Gastroesophageal sphincter (tissue), 4 donors: ENCODE results near the gene RND3. TPM values are rescaled to one million over a fixed set of nuclear protein-coding genes. Genes with fewer than 3 reads are reported as not detected.

ENCODE experiments used
- ATAC-seq: fragments of 150-250 bp; one replicate; pipeline ENCODE4 v1.9.1; 2016; ENCODE audit warnings: mild to moderate bottlenecking, moderate library complexity
- H3K27ac ChIP-seq, 4 donors: fragments of 200-600 bp; sonication (generic) in 3 of 4; 1 replicate in 3 of 4; 2 replicates in 1 of 4; pipeline ENCODE4 v1.5.1; 2016 to 2019
- H3K27me3 ChIP-seq: fragments of 200-600 bp; sonication (generic); one replicate; pipeline ENCODE4 v1.5.1; 2019
- H3K36me3 ChIP-seq, 2 donors: fragments of 200-600 bp; sonication (generic); one replicate each; pipeline ENCODE4 v1.5.1; 2019; ENCODE audit warnings: control low read depth in 1 of 2
- H3K4me1 ChIP-seq, 3 donors: fragments of 200-600 bp; sonication (generic); 1 replicate in 2 of 3; 2 replicates in 1 of 3; pipeline ENCODE4 v1.5.1; 2016 to 2019; ENCODE audit warnings: control low read depth in 2 of 3
- H3K4me3 ChIP-seq, 2 donors: fragments of 200-600 bp; sonication (generic); one replicate each; pipeline ENCODE4 v1.5.1; 2019; ENCODE audit warnings: mild to moderate bottlenecking in 1 of 2, moderate library complexity in 1 of 2
- H3K9me3 ChIP-seq, 3 donors: fragments of 200-600 bp; sonication (generic); one replicate each; pipeline ENCODE4 v1.5.1; 2017 to 2019; ENCODE audit warnings: control low read depth in 2 of 3
- CTCF ChIP-seq, 4 experiments: fragments of 200-600 bp in 2 of 4; fragments of 450-650 bp in 2 of 4; sonication (generic) in 1 of 4; IDR thresholded peaks; one replicate each; pipeline ENCODE4 v1.5.1; 2017 to 2019; ENCODE audit warnings: antibody characterized with exemption in 4 of 4, mild to moderate bottlenecking in 2 of 4, moderate library complexity in 2 of 4
- EP300 ChIP-seq: sonication (generic); formaldehyde crosslinking; IDR thresholded peaks from one replicate; pipeline ENCODE4 v1.6.1; 2017; ENCODE audit warnings: antibody characterized with exemption, mild to moderate bottlenecking
- POLR2A ChIP-seq, 2 donors: fragments of 450-650 bp; IDR thresholded peaks; one replicate each; pipeline ENCODE4 v1.6.1; 2017; ENCODE audit warnings: antibody characterized with exemption in 2 of 2, mild to moderate bottlenecking in 2 of 2, moderate library complexity in 1 of 2
- POLR2AphosphoS5 ChIP-seq: sonication (generic); formaldehyde crosslinking; IDR thresholded peaks from one replicate; pipeline ENCODE4 v1.6.1; 2017; ENCODE audit warnings: antibody characterized with exemption
- WGBS, 2 donors: methylation state at CpG; one replicate each; pipeline ENCODE4 v1.1.5; 2018; ENCODE audit warnings: low coverage in 1 of 2; 5-methylcytosine and 5-hydroxymethylcytosine counted together
- total RNA-seq, 4 donors: library from RNA; depleted of rRNA; stranded (reverse); fragments of >200 nt; gene quantifications; one replicate each; pipeline ENCODE4 v1.1.0, GENCODE V29; 2016

Gene RND3
- total RNA-seq: 100 to 1,000 TPM in 2 of 4 donors, 10 to 100 TPM in 2; 31.0 to 154 (median 81.0) TPM

- TF ChIP-seq POLR2A (IDR thresholded peaks at IDR 0.05) (peak; percentile 97), EP300 (no peak), CTCF (IDR thresholded peaks at IDR 0.05) (peak; percentile 66 to 91 (median 88)), POLR2AphosphoS5 (peak; percentile 100)
- Histone ChIP-seq H3K9me3 (no peaks in the 10 kb centered on the region), H3K27me3 (no peaks in the 10 kb centered on the region), H3K36me3 (no peaks in the 10 kb centered on the region), H3K4me1 (peaks cover 5 to 23% (median 9%) of the 10 kb centered on the region in 3 donors), H3K27ac (peak within 1 kb of the TSS; percentile 86 to 98 (median 96)), H3K4me3 (peak within 1 kb of the TSS; percentile 84 to 98)
- 9 to 13% methylated on average over 17 to 23 of the region's 24 CpGs for WGBS, 2 donors
- peak; percentile 87 for ATAC-seq
Measured at GRCh38 chr2:150487537-150488429, at the start of gene RND3. TSS of gene RND3 (minus strand) at chr2:150487667. CDS start at chr2:150487417, 250 bp downstream.

GRCh38 chr2:150535176-150535575 lies 47.7 kb upstream of the RND3 start:
- TF ChIP-seq POLR2A (IDR thresholded peaks at IDR 0.05) (no peak), CTCF (IDR thresholded peaks at IDR 0.05) (no peak), EP300 (no peak), POLR2AphosphoS5 (no peak)
- H3K9me3 ChIP-seq: no peaks in the 10 kb centered on the region
- WGBS, 2 donors: 82 to 90% methylated on average over 1 of the region's 1 CpG
- no peak overlapping the region for H3K27ac ChIP-seq
- H3K4me1 ChIP-seq: peaks cover 0 to 9% (median 0%) of the 10 kb centered on the region in 3 donors
- no peaks in the 10 kb centered on the region for H3K27me3 ChIP-seq
- ATAC-seq: no peak
- no peak overlapping the region for H3K4me3 ChIP-seq
- no peaks in the 10 kb centered on the region for H3K36me3 ChIP-seq

- no peaks in the 10 kb centered on the region for H3K27me3 ChIP-seq
- ATAC-seq: no peak
- no peaks in the 10 kb centered on the region for H3K9me3 ChIP-seq
- H3K27ac ChIP-seq: peak overlapping the region in 1 of 4 donors; percentile 48
- H3K4me3 ChIP-seq: no peak overlapping the region
- TF ChIP-seq POLR2AphosphoS5 (no peak), CTCF (IDR thresholded peaks at IDR 0.05) (no peak), EP300 (no peak), POLR2A (IDR thresholded peaks at IDR 0.05) (no peak)
- H3K4me1 ChIP-seq: peaks cover 0 to 20% (median 0%) of the 10 kb centered on the region in 3 donors
- 40 to 50% methylated on average over 1 of the region's 1 CpG for WGBS, 2 donors
- no peaks in the 10 kb centered on the region for H3K36me3 ChIP-seq
Measured at GRCh38 chr2:150532879-150533278, 45.4 kb upstream of the RND3 start.

GRCh38 chr2:150532020-150532419 lies 44.6 kb upstream of the RND3 start:
- TF ChIP-seq POLR2AphosphoS5 (no peak), POLR2A (IDR thresholded peaks at IDR 0.05) (no peak), EP300 (no peak), CTCF (IDR thresholded peaks at IDR 0.05) (no peak)
- Histone ChIP-seq H3K9me3 (no peaks in the 10 kb centered on the region), H3K36me3 (no peaks in the 10 kb centered on the region), H3K4me3 (no peak overlapping the region), H3K4me1 (peaks cover 0 to 20% (median 0%) of the 10 kb centered on the region in 3 donors), H3K27me3 (no peaks in the 10 kb centered on the region), H3K27ac (no peak overlapping the region)
- WGBS, 2 donors: 94 to 100% methylated on average over 4 to 5 of the region's 5 CpGs
- ATAC-seq: no peak
